Measurements from ENCODE around the gene MC3R. TPM values are rescaled to one million over a fixed set of nuclear protein-coding genes. Genes with fewer than 3 reads are reported as not detected.

The MC3R gene
- total RNA-seq, 1 donor from 2014 or later, result not detected

GRCh38 chr20:56245761-56246160 is 2.8 kb upstream of the MC3R start:
- no peak for ATAC-seq
- no peak for DNase-seq (ENCODE audit: low spot score)
- intact Hi-C loops (cut with DNase I), result no loop called here

- intact Hi-C loops (cut with DNase I), result no loop called here
- ATAC-seq (no peak), DNase-seq (ENCODE audit: low spot score) (no peak)
Measured at GRCh38 chr20:56249244-56249955, 868 bp downstream of the MC3R start.

- intact Hi-C loops (cut with DNase I), result no loop called here
- ATAC-seq (no peak), DNase-seq (ENCODE audit: low spot score) (no peak)
Measured at GRCh38 chr20:56249956-56250355, 1.4 kb downstream of the MC3R start.

GRCh38 chr20:56257604-56258003 is 9.1 kb downstream of the MC3R start:
- intact Hi-C loops (cut with DNase I), result no loop called here
- no peak for DNase-seq (ENCODE audit: low spot score)

GRCh38 chr20:56259948-56260347 is 11.4 kb downstream of the MC3R start:
- DNase-seq (ENCODE audit: low spot score) (no peak), ATAC-seq (no peak)
- intact Hi-C loops (cut with DNase I), result no loop called here

More at GRCh38 chr20:56257604-56258003, 9.1 kb downstream of the MC3R start:
- ATAC-seq, result no peak

- intact Hi-C loops (cut with DNase I), result no loop called here
- ATAC-seq (no peak), DNase-seq (ENCODE audit: low spot score) (no peak)
Measured at GRCh38 chr20:56268536-56268935, 20.0 kb downstream of the MC3R start.

- ATAC-seq (no peak), DNase-seq (ENCODE audit: low spot score) (no peak)
- intact Hi-C loops (cut with DNase I), result no loop called here
Measured at GRCh38 chr20:56271974-56272373, 23.4 kb downstream of the MC3R start.

- no peak for DNase-seq (ENCODE audit: low spot score)
- intact Hi-C loops (cut with DNase I), result no loop called here
- no peak for ATAC-seq
Measured at GRCh38 chr20:56273491-56273890, 25.0 kb downstream of the MC3R start.

- intact Hi-C loops (cut with DNase I), result no loop called here
- DNase-seq (ENCODE audit: low spot score) (no peak), ATAC-seq (no peak)
Measured at GRCh38 chr20:56274156-56274555, 25.6 kb downstream of the MC3R start.

GRCh38 chr20:56278196-56278595 is 29.7 kb downstream of the MC3R start:
- DNase-seq (ENCODE audit: low spot score) (no peak), ATAC-seq (no peak)
- intact Hi-C loops (cut with DNase I), result no loop called here

- no peak for DNase-seq (ENCODE audit: low spot score)
- intact Hi-C loops (cut with DNase I), result no loop called here
Measured at GRCh38 chr20:56285496-56285895, 37.0 kb downstream of the MC3R start.

GRCh38 chr20:56289652-56290051 is 41.1 kb downstream of the MC3R start:
- no peak for ATAC-seq
- DNase-seq (ENCODE audit: low spot score), result no peak
- intact Hi-C loops (cut with DNase I), result no loop called here

More at GRCh38 chr20:56285496-56285895, 37.0 kb downstream of the MC3R start:
- ATAC-seq, result no peak

- DNase-seq (ENCODE audit: low spot score) (no peak), ATAC-seq (no peak)
- intact Hi-C loops (cut with DNase I), result no loop called here
Measured at GRCh38 chr20:56299362-56299761, 50.8 kb downstream of the MC3R start.

Other genes starting within 250 kb of the MC3R start
- 14.1 TPM for gene CBLN4, start 243.2 kb upstream of the MC3R start, total RNA-seq
- gene FAM210B, start 110.2 kb downstream of the MC3R start, total RNA-seq, result 76.0 TPM
- gene AURKA, start 143.5 kb downstream of the MC3R start, total RNA-seq, result 1.4 TPM
- 25.3 TPM for gene CSTF1, start 143.9 kb downstream of the MC3R start, total RNA-seq
- gene CASS4, start 163.5 kb downstream of the MC3R start, total RNA-seq, result 2.4 TPM
- 88.7 TPM for gene RTF2, start 219.9 kb downstream of the MC3R start, total RNA-seq

Data from sciatic nerve (tissue), 2 donors.